Measurements from ENCODE around the gene EN2.

The EN2 gene

GRCh38 chr7:155511702-155511996 is 53.7 kb downstream of the EN2 start:
- DNase-seq: no peak

GRCh38 chr7:155512246-155512887 is 54.4 kb downstream of the EN2 start:
- DNase-seq: no peak

GRCh38 chr7:155513543-155514285 is 55.8 kb downstream of the EN2 start:
- DNase-seq: no peak

GRCh38 chr7:155514296-155514695 is 56.4 kb downstream of the EN2 start:
- DNase-seq: no peak
